OCI-LY7 (cell line): ENCODE data around the gene CXorf58.

Source experiments
- EZH2phosphoT487 ChIP-seq: fragments of 200-600 bp; sonication (generic); IDR thresholded peaks from 2 replicates; pipeline ENCODE4 v1.6.1; 2018; ENCODE audit warnings: low read depth, borderline replicate concordance, mild to moderate bottlenecking, mixed run types, antibody characterized with exemption, low read length, moderate library complexity, mixed read lengths
- TF ChIP-seq, protein P1 (sequence below): fragments of 200-600 bp; sonication (generic); conservative IDR thresholded peaks from 2 replicates; pipeline ENCODE4 v1.5.1; 2014; ENCODE audit warnings: mild to moderate bottlenecking, antibody characterized with exemption, low read length, moderate library complexity, mixed read lengths

DNA sequence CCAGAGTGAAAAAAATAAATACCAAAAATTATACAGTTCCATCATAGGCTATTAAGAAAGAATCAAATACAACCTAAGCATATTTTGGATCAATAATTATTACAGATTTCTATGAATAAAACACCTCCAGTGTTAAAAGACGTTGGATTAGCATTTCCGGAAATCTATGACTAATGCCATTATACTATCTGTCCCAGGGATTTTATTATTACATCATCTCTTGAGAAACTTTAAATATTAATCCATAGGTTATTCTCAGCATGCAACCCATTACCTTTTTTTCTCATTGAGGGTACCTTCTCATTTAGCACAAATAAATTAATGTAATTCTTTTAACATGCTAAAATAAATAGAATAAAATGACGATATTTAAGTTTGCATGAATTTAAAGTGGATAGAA is 44.6 kb downstream of the CXorf58 start:
- TF ChIP-seq, protein P1, sequence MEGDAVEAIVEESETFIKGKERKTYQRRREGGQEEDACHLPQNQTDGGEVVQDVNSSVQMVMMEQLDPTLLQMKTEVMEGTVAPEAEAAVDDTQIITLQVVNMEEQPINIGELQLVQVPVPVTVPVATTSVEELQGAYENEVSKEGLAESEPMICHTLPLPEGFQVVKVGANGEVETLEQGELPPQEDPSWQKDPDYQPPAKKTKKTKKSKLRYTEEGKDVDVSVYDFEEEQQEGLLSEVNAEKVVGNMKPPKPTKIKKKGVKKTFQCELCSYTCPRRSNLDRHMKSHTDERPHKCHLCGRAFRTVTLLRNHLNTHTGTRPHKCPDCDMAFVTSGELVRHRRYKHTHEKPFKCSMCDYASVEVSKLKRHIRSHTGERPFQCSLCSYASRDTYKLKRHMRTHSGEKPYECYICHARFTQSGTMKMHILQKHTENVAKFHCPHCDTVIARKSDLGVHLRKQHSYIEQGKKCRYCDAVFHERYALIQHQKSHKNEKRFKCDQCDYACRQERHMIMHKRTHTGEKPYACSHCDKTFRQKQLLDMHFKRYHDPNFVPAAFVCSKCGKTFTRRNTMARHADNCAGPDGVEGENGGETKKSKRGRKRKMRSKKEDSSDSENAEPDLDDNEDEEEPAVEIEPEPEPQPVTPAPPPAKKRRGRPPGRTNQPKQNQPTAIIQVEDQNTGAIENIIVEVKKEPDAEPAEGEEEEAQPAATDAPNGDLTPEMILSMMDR, result no peak
- no peak for TF ChIP-seq EZH2phosphoT487
